ENCODE results near the gene MSH3.
"Not testable (repeated sequence)": the region's sequence is repeated elsewhere in the genome, so short reads cannot be mapped to it uniquely, and the experiment has no call there.

Gene MSH3

DNA sequence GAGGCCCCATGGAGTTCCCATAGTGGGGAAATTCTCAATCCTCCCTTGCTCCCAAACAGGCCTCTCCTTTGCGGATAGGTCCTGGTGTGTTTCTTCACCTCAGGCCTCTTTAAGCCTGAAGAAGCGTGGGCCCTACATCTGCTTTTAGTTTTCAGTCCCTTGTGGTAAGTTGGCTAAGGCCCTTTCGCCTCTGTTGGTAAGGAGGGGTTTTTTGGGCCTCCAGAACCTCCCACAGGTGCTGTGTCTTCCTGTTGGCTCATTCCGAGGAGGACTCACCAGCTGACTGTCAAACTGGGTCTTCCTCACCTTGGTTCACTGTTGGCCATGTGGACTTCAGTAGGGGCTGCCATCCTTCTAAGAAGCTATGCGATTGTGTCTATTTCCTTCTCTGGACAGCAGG, 56.8 kb downstream of the MSH3 start:
- DNase-seq = no peak

DNA sequence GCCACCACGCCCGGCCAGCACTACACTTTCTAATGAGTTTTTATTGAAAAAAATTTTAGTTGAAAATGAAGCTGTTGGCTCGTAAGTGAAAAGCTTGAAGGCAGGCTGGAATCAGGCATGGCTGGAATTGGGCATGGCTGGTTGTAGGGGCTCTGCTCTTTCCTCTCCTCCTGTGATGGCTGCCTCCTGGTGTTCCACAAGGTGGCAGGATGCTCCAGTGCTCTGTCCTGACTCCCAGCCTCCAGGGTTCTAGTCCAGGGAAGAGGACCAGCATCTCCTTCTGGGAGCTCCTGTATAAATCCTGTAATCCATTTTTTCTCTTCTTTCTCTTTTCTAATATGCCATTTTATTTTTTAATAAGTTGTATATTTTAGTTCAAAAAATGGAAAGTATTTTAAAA, 57.5 kb downstream of the MSH3 start:
- peak in 1 of 2 donors; percentile 22 for DNase-seq

DNA sequence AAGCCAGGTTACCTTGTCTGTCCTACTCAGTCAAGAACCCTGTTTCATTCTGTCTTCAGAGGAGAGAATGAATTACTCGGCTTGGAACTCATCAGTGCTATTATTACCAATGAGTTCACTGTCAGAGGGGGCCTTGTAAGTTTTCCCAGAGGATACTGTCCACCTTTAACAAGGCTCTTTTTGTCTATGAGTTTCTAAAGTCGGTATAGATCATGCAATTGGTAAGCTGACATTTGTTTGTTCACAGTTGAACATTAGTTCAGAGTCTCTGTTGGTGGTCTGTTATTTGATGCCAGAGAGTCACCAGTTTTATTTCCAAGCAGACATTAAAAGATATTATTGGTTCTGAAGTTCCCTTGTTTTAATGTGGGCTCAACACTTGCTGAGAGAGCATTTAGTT, 58.5 kb downstream of the MSH3 start:
- no peak for DNase-seq

DNA sequence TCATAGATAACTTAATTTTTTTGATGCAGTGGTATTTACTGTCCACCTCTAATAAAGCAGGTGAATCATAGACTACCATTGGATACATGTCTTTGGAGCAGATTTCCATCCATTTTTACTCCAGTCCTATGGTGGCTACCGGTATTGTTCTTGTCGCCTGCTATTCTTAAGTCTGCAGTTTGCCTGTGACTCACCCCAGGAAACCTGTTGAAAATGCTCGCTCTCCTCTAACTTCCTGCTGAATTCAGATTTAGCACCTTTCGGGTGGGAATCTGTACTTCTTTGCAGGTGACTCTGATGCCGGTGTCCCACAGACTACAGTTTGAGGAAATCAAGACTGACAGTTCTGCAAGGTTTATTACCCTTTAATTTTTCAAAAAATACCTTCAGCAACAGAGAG, 59.2 kb downstream of the MSH3 start:
- DNase-seq = no peak

DNA sequence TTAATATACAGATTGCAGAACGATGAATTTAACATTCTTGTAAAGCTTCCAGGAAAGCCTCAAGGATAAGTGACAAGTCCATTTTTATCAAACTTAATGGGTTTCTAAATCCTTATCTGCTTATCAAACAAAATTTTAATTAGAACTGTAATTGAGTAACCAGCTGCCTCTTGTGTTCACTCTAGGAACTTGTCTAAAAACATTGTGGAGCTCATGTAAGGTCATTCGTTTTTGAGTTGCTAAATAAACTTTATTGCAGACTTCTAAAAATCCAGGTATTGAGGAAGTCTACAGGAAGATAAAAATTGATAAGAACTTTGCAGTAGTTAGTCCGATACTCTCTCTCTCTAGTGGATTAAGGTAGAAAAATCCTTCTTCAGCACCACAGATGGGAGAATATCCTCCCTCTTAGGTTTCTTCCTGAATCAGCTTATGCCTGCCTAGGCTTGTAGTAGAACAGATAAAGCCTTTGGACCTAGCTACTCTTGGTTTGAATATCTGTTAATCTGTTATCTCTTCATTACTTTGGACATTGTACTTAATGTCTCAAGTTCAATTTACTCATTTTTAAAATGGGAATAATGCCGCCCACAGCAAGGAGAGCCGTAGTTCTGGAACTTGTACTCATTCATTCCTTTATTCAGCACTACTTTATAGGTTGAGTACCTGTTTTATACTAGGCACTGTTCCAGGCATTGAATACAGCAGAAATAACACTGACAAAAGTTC, 60.3 kb downstream of the MSH3 start:
- no peak for DNase-seq

DNA sequence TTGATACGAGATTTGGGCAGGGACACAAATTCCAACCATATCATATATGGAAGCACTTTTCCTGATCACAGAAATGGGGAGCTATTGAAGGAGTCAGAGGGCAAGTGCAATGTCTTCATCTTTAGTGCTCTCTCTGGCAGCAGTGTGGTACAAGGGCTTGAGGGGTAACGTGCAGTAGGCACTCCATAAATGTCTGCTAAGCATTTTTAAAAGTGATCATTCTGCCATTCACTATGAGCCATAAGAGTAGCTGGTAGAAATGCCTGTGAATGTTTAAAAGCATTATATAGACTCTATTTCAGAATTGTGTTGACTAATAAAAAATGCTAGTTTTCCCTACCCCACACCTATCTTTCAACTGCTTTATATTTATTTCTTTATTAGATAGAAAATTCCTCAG, 61.4 kb downstream of the MSH3 start:
- no peak for DNase-seq

DNA sequence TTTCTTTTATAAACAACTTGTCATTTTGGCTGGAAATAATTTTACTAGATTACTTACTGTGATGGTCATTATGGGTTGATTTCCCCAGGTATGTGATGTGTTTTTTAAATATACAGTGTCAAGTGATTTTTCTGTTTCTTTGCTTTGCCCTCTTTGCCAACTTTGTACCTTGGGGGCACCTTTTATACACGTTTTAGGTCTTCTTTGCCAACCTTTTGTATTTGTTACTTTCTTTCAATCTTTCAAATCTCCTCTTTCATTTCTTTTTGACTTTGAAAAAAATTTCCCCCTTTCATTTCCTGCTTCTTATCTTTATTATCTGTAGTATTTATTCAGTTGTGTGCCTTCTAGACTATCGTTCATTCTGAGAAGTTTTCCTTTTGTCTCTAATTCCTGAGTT, 65.7 kb downstream of the MSH3 start:
- DNase-seq = no peak

DNA sequence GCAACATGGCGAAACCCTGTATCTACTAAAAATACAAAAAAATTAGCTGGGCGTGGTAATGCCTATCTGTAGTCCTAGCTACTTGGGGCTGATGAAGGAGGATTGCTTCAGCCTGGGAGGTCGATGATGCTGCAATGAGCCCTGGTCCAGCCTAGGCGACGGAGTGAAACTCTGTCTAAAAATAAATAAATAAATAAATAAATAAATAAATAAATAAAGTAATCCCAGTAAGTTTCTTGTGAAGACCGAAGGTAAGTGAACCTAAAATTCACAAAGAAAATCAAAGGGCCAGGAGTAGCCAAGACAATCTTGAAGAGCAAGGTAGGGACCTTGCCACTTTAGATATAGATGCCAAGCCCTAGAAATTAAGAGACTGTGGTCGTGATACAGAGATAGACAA, 68.5 kb downstream of the MSH3 start:
- DNase-seq = no peak

DNA sequence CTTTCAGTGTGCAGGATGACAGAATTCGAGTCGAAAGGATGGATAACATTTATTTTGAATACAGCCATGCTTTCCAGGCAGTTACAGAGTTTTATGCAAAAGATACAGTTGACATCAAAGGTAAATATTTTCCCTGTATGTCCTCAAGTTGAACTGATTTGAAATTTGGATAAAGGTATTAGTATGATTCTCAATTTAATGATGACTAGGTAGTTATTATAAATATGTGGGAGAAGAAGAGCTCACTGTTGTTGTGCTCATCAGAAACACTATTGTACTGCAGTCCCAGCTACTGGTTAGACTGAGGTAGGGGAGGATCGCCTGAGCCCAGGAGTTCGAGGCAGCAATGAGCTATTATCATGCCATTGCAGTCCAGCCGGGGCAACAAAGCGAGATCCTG, 71.0 kb downstream of the MSH3 start:
- no peak for DNase-seq

DNA sequence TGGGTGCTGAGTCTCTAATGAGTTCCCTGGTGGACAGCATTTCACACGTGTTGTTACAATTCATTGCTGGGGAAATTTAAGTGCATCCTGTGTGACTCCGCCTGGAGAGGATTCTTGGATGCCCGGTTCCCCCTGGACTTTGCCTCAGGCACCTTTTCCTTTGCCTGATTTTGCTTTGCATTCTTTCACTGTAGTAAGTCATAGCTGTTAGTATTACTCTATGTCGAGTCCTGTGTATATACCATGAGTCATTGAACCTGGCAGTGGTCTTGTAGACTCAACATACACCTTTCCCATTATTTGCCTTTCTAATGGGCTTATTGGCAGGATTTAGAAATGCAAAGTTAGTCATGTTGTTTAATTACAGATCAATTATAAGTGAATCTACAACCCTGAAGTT, 82.3 kb downstream of the MSH3 start:
- no peak for DNase-seq

DNA sequence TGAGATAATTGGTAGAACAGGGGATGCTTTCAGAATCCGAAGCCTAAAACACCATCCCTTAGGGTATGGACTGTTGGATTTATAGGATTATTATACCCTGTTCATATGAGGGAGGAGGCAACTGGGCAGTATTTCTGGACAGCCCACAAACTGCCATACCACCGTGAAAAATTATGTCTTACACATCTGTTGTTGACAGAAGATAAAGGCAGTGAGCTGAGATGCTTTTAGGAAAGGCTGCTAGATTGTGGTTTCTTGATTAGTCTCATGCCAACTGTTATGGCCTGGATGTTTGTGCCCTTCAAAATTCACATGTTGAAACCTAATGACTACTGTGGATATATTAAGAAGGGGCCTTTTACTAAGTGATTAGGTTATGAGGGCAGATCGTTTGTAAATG, 84.0 kb downstream of the MSH3 start:
- no peak for DNase-seq

DNA sequence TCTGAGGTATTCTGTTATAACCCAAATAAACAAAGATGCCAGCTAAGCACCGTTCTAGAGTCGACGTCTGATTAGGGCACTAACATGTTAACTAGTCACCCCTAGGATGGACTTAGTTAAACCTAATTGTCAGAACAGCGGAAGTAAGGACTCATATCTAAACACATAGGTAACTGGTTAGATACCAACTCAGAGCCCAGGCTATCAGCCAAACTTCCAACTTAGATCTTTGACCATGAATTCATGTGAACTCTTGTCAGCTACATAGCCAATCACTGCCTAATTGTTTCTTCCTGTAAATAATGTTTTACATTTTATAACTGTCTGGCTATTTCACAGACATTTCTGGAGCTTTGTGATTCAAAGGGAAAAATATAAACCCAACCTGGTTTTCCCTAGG, 84.6 kb downstream of the MSH3 start:
- no peak for DNase-seq

DNA sequence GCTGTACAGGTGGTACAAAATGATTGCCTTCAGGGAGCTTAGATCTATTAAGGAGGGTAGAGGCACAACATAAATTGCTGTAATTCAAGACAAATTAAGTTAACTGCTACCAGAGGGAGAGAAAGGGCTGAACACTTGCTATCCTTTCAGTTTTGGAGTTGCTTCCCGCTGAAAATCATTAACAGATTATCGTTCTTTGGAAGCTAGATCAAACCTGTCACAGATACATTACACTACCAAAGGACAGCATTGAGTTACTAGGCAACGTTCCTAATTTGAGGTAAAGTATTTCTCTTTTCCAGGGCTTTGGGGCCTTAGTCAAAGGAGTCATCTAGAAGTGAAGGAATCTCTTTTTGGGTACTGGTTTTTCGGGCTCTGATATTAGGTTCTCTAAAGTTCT, 85.0 kb downstream of the MSH3 start:
- DNase-seq = no peak

DNA sequence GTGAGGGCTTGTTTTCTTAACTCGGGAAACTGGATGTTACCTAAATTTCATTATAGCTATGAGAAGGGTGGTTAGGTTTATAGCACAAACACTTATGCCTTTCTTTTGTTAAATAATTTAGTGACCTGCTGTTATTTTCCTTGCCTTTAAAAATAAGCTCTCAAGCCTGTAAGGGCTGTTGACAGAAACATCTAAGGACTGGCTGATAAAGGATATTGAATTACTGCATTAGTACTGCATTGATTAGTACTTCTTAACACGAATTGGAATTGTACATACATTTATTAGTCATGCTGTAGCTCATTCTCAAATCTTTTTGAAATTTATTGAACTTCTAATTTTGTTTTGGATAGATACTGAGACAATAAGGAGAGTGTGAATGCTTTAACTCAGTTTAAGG, 85.4 kb downstream of the MSH3 start:
- no peak for DNase-seq

DNA sequence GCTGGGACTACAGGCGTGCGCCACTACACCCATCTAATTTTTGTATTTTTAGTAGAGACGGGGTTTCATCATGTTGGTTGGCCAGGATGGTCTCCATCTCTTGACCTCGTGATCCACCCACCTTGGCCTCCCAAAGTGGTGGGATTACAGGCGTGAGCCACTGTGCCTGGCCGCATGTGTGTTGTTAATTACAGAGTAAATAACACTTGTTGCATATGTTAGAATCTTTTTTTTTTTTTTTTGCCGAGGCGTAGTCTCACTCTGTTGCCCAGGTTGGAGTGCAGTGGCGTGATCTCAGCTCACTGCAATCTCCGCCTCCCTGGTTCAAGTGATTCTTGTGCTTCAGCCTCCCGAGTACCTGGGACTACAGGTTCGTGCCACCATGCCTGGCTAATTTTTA, 86.0 kb downstream of the MSH3 start:
- DNase-seq = not testable (repeated sequence)

DNA sequence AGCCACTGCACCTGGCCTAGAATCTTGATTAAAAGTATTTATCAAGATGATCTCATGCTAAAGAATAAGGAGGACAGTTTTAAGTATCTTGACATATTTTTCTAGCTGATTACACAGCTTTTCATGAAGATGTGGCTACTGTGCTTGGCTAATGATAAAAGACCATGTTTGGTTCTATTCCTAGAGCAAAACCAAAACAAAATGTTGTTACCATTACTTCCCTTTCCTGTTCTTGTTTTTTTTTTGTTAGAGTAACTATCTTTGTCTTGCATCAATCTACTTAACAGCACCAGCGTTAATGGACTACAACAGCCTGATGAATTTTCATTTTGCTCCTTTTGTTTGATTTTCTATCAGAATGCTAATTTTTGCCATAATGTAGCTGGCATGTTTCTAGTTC, 86.5 kb downstream of the MSH3 start:
- peak in 1 of 2 donors; percentile 26 for DNase-seq

DNA sequence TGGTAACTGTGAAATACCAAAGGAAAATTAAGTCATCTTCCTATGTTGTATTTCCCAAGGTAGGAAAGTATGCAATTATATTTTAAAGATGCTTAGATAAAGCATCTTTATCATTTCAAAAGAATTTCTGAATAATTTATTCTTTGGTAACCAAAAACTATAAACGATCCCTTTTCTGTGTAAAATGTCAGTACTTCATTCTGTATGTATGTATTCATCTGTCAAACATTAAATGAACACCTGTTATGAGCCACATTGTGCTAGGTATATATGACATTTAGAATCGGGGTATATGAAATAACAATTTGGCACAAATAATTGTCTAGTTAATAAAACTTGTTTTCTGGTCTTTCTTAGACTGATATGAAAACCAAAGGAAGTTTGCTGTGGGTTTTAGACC, 89.7 kb downstream of the MSH3 start:
- no peak for DNase-seq

DNA sequence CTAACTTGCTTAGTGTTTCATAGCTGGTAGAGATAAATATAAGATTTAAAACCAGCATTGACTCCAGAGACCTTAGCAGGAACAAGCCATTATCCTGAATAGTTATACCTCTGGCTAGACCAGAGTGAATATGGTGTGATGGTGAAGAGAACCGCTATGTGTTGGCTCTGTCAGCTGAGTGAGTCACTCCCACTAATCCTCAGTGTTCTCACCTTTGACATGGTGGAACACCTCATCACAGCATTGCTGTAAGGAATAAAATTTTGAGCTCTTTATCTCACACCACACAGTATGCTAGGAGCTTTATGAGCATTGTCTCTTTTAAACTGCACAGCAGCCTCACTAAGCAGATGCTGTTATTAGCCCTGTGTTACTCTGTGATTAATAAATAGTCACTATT, 91.0 kb downstream of the MSH3 start:
- DNase-seq = no peak

DNA sequence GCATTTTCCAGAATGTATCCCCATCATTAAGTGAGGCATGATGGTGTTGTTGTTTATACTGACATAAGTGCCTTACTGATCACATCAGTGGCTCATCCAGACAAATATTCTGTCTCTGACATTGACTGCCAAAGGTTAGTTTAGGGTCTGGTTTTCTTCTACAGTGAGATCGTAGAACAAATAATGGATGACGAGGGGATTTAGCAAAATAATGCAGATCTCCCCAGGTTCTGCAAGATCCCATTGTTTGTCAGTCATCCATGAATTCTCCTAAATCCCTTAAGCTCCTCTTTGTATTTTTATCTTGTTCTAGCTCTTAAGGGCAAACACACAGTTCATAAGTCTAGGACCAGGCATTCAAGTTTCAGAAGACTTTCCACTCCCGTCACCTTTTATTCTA, 93.5 kb downstream of the MSH3 start:
- no peak for DNase-seq

DNA sequence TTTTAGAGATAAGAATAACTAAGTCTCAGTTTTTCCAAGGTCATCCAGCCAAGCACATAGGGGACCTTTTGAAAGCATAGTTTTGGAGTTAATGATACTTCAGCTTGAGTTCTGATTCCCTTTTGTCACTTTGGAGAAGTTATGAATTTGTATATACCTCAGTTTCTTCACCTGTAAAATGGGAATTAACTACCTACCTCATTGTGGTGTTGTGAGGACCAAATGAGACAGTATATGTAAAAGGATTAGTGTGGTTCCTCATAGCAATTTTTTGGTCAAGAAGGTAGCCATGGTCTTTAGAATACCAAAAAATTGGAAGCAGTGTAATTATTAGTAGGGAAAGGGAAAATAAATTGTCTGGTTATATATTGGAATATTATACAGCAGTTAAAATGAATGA, 98.0 kb downstream of the MSH3 start:
- DNase-seq = no peak

DNA sequence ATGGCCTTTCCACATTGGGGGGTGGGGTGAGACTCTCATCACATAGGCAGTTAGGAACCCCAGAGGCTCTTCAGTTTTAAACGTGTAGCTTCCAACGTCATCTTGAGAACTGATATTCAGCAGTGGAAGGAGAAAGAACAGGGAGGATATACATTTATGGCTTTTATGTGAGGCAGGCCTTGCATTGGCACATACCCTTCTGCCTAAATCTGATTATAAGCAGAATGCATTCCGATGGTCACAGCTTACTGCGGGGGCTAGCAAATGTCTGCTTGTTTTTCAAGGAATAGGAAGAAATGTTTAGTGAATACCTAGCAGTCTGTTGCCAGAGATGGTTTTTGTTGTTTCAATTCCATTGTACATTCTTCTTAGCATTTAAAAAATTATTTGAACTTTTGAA, 99.3 kb downstream of the MSH3 start:
- no peak for DNase-seq

DNA sequence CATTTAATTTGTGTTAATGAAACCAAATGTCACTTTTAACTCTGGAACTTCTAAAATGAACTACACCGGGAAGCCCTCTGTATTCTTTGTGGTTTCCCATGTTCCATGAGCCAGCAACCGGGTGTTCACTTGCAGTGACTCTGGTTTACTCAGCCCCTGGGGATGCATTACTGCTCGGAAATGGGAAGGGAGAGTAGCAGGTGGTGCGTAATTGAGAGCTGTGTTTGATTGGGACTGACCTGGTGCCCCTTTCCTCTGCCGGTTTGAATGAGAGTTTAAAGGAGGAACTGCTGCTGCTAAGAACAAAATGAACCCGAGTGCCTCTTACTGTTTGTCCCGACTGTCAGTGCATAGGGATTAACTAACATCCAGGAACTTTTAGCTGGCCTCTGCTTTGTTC, 100.4 kb downstream of the MSH3 start:
- peak in 1 of 2 donors; percentile 14 for DNase-seq

DNA sequence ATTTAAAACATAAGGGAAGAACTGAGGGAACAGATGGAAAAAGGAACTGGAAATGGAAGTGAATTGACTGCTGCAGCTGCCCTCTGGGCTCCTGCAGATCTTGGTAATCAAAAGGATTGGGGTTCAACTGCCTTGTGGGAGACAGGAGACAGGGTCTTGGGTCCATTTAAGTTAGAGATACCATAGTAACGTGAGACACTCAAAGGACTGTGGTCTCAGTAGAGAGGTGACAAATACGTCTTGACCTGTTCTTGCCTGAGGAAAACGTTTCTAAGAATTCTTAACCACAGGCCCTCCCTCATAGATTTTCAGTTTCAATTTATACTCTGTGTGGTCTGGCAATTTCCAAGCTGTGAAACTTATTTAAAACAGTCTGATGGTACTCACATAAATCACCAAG, 101.2 kb downstream of the MSH3 start:
- peak; percentile 38 to 82 for DNase-seq

DNA sequence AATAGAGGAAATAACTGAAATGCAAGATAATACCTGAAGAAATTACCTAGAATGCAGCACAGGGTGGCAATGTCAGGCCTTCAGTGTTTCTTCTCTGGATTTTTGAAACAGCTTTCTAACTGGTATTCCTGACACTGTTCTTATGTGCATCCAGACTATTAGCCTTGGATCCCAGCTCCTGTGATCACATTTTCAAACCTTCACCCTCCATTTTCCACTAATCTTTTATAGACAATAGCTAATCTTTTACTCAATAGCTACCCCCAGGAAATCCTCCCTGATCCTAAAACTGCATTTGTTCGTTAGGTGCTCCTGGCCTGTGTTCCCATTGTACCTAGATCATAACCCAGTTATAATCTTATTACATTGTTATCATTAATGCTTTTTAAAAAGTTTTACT, 101.8 kb downstream of the MSH3 start:
- no peak for DNase-seq

DNA sequence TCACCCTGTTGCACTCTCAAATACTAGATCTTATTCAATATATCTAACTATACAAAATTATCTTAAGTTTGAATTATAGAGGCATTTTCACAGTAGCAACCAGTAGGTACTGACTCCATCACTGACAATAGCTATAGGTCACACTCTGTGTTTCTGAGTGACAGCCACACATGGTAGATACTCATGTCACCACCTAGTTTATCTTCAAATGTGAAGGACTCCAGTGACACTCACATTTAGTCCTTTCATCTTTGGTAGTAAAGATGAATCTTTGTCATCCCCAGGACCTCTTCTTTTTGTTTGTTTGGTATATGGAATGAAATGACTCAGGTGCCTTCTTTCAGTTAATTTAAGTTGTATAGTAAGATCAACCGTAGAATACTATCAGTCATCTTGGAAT, 102.8 kb downstream of the MSH3 start:
- DNase-seq = no peak

Data from CD4-positive, alpha-beta T cell treated with Interleukin-4 for 1 hour (primary cell).